Body of pancreas (tissue), 4 donors: ENCODE data around the gene EREG. TPM values are rescaled to one million over a fixed set of nuclear protein-coding genes. Genes with fewer than 3 reads are reported as not detected.

ENCODE experiments used
- ATAC-seq: fragments of 150-250 bp; one replicate; pipeline ENCODE4 v1.9.1; 2016
- DNase-seq, 4 donors: peaks; one replicate each; pipeline ENCODE4 v3.0.0-alpha.2; 2019
- H3K27ac ChIP-seq, 4 donors: fragments of 200-600 bp; sonication (generic); 1 replicate in 3 of 4; 2 replicates in 1 of 4; pipeline versions ENCODE4 v1.5.1 to v1.6.1; 2016 to 2019; ENCODE audit warnings: mild to moderate bottlenecking in 1 of 4, mixed read lengths in 1 of 4, moderate library complexity in 1 of 4
- H3K27me3 ChIP-seq, 2 donors: fragments of 200-600 bp; sonication (generic); one replicate each; pipeline ENCODE4 v1.6.0; 2016; ENCODE audit warnings: mild to moderate bottlenecking in 1 of 2
- H3K36me3 ChIP-seq, 2 donors: fragments of 200-600 bp; sonication (generic); replicated peaks in 1 of 2; 2 replicates each; pipeline ENCODE4 v1.5.1; 2016; ENCODE audit warnings: low read depth in 2 of 2; ENCODE audit not compliant: insufficient read depth in 1 of 2
- H3K4me1 ChIP-seq: fragments of 200-600 bp; sonication (generic); one replicate; pipeline ENCODE4 v1.6.0; 2016
- H3K4me3 ChIP-seq, 2 donors: fragments of 200-600 bp; sonication (generic); 1 replicate in 1 of 2; 2 replicates in 1 of 2; pipeline ENCODE4 v1.5.1; 2016 to 2019
- H3K9me3 ChIP-seq, 3 donors: fragments of 200-600 bp; sonication (generic); 1 replicate in 2 of 3; 2 replicates in 1 of 3; pipeline ENCODE4 v1.5.1; 2016
- CTCF ChIP-seq, 7 experiments: fragments of 450-650 bp in 4 of 7; fragments of 200-600 bp in 3 of 7; sonication (generic) in 3 of 7; IDR thresholded peaks; one replicate each; pipeline ENCODE4 v1.5.1; 2016 to 2019; ENCODE audit warnings: antibody characterized with exemption in 7 of 7
- POLR2A ChIP-seq, 3 donors: fragments of 450-650 bp; IDR thresholded peaks; one replicate each; pipeline ENCODE4 v1.6.1; 2016; ENCODE audit warnings: antibody characterized with exemption in 3 of 3, mild to moderate bottlenecking in 2 of 3
- WGBS, 2 donors: methylation state at CpG; one replicate each; pipeline ENCODE4 v1.1.5; 2017; 5-methylcytosine and 5-hydroxymethylcytosine counted together
- intact Hi-C: fragments of 100-400 bp; cut with DNase I; formaldehyde crosslinking; loops from one replicate; pipeline ENCODE4 v1.15.1; 2023
- total RNA-seq, 2 donors: library from RNA; depleted of rRNA; stranded (reverse); fragments of >200 nt; gene quantifications; one replicate each; pipeline ENCODE4 v1.1.0, GENCODE V29; 2016

The EREG gene
- total RNA-seq, 2 donors from 2014 or later, result not detected

DNA sequence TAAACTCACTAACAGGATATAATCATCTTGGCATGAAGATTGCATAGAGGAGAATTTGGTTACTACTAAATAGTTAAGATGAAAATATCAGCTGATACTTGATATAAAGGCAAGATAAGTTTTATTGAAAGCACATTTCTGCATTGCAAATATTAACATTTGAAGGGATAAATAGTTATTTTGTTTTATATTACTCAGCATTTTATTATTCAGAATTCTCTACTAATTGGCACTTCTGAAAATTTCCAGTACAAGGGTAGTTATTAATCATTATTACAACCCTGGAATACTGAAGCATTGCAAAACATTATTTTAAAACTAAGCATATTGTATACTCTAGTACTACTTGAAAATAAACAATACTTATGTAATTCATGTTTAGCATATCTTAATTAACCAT lies 47.3 kb downstream of the EREG start:
- no peaks in the 10 kb centered on the region for H3K4me1 ChIP-seq
- no peaks in the 10 kb centered on the region for H3K36me3 ChIP-seq
- no peaks in the 10 kb centered on the region for H3K9me3 ChIP-seq
- ATAC-seq (no peak), DNase-seq (no peak)
- intact Hi-C loops, result no loop called here
- H3K4me3 ChIP-seq, result no peak overlapping the region
- no peak overlapping the region for H3K27ac ChIP-seq
- no peaks in the 10 kb centered on the region for H3K27me3 ChIP-seq
- TF ChIP-seq POLR2A (IDR thresholded peaks at IDR 0.05) (no peak), CTCF (IDR thresholded peaks at IDR 0.05) (no peak)

DNA sequence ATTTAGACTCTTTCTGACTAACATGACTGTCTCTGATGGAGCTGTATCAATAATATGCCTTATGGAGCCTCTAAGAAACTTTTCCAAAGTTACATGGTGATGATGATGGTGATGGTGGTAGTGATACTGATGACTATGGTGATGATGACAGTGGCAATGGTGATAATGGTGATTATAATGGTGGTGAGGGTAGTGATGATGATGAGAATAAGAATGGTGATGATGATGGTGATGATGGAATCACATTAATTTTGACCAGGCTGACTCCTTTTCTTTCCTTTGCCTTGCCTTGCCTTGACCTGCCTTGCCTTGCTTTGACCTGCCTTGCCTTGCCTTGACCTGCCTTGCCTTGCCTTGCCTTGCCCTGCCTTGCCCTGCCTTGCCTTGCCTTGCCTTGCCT lies 48.3 kb downstream of the EREG start:
- intact Hi-C loops, result no loop called here
- Histone ChIP-seq H3K9me3 (no peaks in the 10 kb centered on the region), H3K27me3 (no peaks in the 10 kb centered on the region), H3K4me3 (no peak overlapping the region), H3K36me3 (no peaks in the 10 kb centered on the region), H3K27ac (no peak overlapping the region), H3K4me1 (no peaks in the 10 kb centered on the region)
- no peak for TF ChIP-seq CTCF (IDR thresholded peaks at IDR 0.05)
- TF ChIP-seq POLR2A (IDR thresholded peaks at IDR 0.05), result no peak
- DNase-seq (no peak), ATAC-seq (no peak)

- intact Hi-C loops, result no loop called here
- DNase-seq, result no peak
Measured at GRCh38 chr4:74414149-74414809, 49.3 kb downstream of the EREG start.

DNA sequence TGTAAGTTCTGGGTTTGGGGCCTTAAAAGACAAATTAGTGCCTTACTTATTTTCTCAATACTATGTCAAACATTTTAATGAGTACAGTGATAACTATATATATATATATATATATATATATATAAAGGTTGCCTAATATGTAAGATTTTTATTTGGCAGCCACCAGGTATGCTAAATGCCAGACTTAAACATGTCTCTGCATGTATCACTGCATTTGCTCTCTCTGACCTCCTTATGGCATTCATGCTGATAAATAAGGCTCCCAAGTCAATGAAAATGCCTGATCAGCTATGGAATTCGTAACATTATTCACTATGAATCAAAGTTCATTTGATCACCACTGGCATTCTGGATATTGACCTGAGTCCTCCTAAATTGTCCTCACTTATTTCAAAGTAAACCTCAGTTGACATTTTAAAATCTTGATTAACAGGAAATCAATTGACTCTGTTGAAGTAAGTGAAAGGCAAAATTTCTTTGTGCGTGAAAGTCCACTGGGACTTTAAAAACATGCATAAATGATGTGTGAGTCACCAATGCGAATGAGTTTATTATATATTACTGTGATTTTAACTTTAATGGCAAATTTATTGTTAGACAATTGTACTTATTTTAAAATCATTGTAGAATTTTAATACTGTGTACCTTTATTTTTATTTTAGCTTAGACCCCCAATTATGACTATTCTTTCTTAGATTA lies 50.8 kb downstream of the EREG start:
- Histone ChIP-seq H3K36me3 (no peaks in the 10 kb centered on the region), H3K27me3 (no peaks in the 10 kb centered on the region), H3K27ac (no peak overlapping the region), H3K4me1 (no peaks in the 10 kb centered on the region), H3K4me3 (no peak overlapping the region), H3K9me3 (no peaks in the 10 kb centered on the region)
- no peak for ATAC-seq
- 56 to 59% methylated on average over 3 of the region's 3 CpGs for WGBS, 2 donors
- no peak for DNase-seq
- intact Hi-C loops, result no loop called here
- no peak for TF ChIP-seq CTCF (IDR thresholded peaks at IDR 0.05)
- no peak for TF ChIP-seq POLR2A (IDR thresholded peaks at IDR 0.05)

More at GRCh38 chr4:74414149-74414809, 49.3 kb downstream of the EREG start:
- H3K27me3 ChIP-seq, result no peaks in the 10 kb centered on the region
- H3K4me1 ChIP-seq, result no peaks in the 10 kb centered on the region
- TF ChIP-seq POLR2A (IDR thresholded peaks at IDR 0.05) (no peak), CTCF (IDR thresholded peaks at IDR 0.05) (no peak)
- no peak for ATAC-seq
- no peaks in the 10 kb centered on the region for H3K36me3 ChIP-seq
- H3K27ac ChIP-seq, result no peak overlapping the region
- WGBS, 2 donors, result 39 to 40% methylated on average over 5 of the region's 5 CpGs
- H3K9me3 ChIP-seq, result no peaks in the 10 kb centered on the region
- no peak overlapping the region for H3K4me3 ChIP-seq
